Measurements from ENCODE around the gene SNX25.
A peak's percentile ranks its signal among the peaks of the same experiment; 100 is the strongest.

SNX25 gene

DNA sequence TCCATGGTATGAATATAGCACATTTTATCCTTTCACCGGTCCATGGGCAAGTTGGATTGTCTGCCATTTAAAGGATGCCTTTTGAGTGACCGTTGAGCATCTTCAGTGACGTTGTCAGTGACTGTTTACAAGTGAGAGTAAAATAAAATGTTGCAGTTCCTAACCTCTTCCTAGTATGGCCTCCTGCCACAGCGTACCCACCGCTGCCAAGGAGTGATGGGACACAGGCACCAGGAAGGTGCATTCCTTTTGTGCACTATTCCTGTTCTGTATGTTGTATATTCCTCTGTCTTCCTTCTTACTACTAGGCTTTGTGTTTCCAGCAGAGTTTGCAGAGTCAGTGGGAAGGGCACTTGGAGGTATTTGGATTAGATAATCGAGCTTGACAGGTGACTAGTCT is 61.5 kb downstream of the SNX25 start:
- DNase-seq = no peak

- no peak for DNase-seq
Observed at GRCh38 chr4:185272245-185272644, 62.8 kb downstream of the SNX25 start.

- DNase-seq = no peak
Observed at GRCh38 chr4:185275501-185275900, 66.1 kb downstream of the SNX25 start.

- no peak for DNase-seq
Observed at GRCh38 chr4:185276036-185276435, 66.6 kb downstream of the SNX25 start.

GRCh38 chr4:185278716-185279115 is 69.3 kb downstream of the SNX25 start:
- DNase-seq = no peak

- DNase-seq = no peak
Observed at GRCh38 chr4:185280608-185281007, 71.2 kb downstream of the SNX25 start.

DNA sequence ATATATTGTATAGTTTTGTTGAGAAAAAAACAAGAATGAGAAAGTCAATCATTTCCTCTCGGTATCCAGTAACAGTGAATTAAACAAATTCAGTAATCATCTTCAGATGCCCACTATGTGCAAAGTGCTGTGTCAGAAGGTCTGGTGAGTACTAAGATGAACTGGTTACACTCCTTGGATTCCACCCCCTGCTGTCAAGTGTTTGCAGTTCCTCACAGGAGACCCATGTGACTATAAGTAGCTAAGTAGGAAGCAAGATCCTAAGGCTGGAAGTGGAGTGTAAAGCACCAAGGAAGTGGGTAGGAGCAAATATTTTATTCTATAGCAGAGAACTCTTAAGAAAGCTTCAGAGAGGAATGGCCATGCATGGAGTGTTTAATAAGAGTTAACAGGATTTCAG is 73.6 kb downstream of the SNX25 start:
- no peak for DNase-seq

DNA sequence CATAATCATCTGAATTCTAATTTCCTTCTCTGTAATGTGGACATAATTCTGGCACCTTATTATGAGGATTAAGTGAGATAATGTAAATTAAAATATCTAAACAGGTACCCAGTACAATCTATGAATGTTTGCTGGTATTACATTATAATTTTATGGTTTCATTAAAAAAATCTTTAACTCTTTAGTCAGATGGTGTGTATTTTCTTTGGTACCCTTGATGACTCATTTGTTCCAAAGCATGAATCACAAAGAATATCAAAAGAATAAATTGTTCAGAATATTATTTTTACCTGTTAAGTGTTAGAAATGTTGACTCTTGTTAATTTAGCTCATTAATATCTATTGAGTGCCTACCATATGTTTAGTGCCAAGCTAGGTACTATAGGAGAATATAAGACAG is 74.3 kb downstream of the SNX25 start:
- no peak for DNase-seq

GRCh38 chr4:185285632-185286393 is 76.4 kb downstream of the SNX25 start:
- no peak for DNase-seq

DNA sequence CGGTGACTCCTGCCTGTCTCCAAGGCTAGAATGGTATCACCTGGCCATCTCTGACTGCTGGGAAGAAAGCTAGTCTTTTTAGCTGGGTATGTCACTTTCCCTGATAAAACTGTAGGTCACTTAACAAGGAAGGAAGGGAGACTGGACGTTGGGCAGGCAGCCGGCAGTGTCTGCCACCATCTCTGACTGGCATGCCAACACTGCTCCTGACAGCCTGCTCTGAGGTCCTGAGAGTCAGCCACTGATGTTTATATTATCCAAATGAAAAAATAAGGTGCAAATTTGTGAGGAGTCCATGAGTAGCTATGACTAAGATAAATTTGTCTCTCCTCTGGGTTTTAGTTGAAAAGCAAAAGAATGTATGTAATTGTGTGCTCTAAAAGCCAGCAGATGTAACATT is 77.2 kb downstream of the SNX25 start:
- DNase-seq = no peak

DNA sequence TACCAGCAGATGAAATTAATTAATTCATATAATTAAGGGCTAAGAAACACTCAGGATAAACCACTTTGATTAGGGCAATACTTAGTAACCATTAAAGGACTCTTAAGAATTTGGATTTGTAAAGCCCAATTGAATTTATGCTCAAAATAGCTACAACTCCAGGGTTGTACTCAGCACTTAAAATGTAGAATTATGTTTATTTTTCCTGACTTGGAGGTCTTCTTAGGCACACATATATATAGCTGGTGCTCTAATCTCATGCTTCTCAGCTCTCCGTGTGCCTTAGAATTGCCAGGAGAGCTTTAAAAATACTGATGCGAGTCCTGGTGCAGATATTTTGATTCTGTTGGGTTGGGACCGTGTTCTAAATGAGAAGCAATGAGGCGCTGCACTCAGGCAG is 77.6 kb downstream of the SNX25 start:
- DNase-seq = no peak

- no peak for DNase-seq
Observed at GRCh38 chr4:185290018-185290607, 80.7 kb downstream of the SNX25 start.

DNA sequence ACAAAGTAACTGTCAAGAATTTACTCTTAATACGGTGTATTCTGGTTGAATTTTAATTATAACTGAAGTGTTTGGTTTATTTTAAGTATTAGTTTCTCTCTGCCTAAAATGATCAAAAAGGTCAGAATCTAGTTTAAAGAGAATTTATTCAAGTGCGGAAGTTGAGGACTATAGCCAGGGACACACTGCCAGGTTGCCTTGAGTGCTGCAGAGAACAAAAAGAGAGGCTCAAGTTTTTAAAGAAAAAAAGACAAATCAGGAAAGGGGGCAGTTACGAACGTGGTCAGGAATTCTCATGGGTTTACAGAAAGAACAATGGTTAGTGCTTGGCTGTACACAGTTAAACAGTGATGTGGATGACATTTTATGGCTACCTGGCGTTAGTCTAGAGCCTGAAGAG is 81.3 kb downstream of the SNX25 start:
- DNase-seq = no peak

DNA sequence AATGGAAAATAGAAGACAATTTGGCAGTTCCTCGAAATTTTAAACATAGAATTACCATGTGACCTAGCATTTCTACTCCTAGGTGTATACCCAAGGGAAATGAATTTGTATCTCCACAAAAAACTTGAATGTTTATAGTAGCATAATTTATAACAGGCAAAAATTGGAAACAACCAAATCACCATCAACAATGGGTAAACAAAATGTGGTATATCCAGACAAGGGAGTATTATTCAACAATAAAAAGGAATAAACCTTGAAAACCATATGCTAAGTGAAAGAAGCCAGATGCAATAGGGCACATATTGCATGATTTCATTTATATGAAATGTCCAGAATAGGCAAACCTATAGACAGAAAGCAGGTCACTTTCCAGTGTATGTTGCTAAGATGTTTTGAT is 83.8 kb downstream of the SNX25 start:
- DNase-seq = no peak

GRCh38 chr4:185296665-185297460 is 87.5 kb downstream of the SNX25 start:
- no peak for DNase-seq

GRCh38 chr4:185298728-185299430 is 89.5 kb downstream of the SNX25 start:
- no peak for DNase-seq

- DNase-seq = no peak
Observed at GRCh38 chr4:185304541-185304940, 95.1 kb downstream of the SNX25 start.

DNA sequence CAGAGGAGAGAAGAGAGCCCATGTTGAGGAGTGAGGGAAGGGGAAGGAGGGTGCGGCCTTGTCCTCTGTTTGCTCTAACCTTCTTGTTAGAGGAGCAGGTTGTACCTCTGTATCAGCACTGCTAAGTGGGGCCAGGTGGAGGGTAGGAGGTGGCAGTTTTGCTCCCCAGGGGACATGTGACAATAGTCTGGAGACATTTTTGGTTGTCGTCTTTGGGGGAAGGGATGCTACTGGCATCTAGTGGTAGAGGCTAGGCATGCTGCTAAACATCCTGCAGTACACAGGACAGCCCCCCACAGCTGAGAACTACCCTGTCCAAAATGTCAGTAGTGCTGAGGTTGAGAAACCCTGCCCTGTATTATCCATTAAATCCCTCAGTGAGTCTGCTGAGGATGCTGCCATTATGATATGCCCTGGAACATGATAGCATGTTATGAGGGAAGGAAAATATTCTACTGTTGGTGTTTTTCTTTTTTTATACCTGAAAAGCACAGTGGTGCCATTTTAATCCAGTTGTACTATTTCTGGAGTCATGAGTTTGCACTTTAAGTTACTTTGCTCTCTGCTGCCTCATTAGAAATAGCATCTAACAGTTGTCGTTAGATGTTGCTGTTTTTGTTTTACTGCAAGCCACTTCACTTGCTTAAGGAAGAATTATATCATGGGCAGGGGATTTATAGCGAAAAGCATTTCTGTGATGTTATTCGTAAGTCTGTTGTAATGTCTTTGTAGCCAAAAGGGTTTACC is 95.7 kb downstream of the SNX25 start:
- DNase-seq = peak; percentile 23

DNA sequence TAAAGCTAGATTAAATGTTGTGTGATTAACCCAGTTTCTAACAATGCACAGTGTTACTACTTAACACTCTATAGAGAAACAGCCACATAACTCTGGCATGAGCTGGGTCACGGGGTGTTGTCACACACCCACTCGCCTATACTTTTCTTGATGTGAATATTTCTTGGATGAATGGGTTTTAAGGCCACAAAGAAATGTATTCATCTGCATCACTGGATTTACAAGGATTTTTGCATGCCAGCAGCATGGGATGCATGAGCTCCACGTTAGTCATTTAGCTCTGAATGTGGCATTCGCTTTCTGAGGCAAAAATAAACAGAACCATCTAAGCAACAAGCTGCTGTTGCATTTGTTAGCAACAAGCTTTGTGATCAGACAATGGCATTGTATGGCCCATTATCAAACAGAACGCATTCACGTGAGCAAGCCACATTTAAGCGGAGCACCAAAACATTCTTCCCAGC is 96.6 kb downstream of the SNX25 start:
- DNase-seq = no peak

GRCh38 chr4:185307136-185307950 is 97.9 kb downstream of the SNX25 start:
- DNase-seq = no peak

- no peak for DNase-seq
Observed at GRCh38 chr4:185309770-185310169, 100.4 kb downstream of the SNX25 start.

Measured in activated naive CD4-positive, alpha-beta T cell treated with anti-CD3 and anti-CD28 coated beads, Interleukin-2, amount 50 U/mL, for 16 hours (primary cell).